ENCODE measurements around the gene PPCDC.

PPCDC gene

GRCh38 chr15:75036212-75036616, 12.8 kb downstream of the PPCDC start:
- H3K4me2 ChIP-seq (ENCODE audit: low read depth, low read length, poor library complexity, severe bottlenecking), result no peak overlapping the region
- peaks cover 10% of the 10 kb centered on the region; the same call in 1 of the 2 replicates for H3K79me2 ChIP-seq (ENCODE audit: insufficient read depth, low read length)
- H3K9me3 ChIP-seq (ENCODE audit: insufficient read depth, low read depth, low read length), result no peaks in the 10 kb centered on the region
- H3F3A ChIP-seq (ENCODE audit: low read depth), result no peaks in the 10 kb centered on the region
- H3K4me1 ChIP-seq (ENCODE audit: insufficient read depth, low read length, poor library complexity, severe bottlenecking), result peaks cover 43% of the 10 kb centered on the region
- TF ChIP-seq EZH2phosphoT487 (IDR thresholded peaks at IDR 0.05; ENCODE audit: borderline replicate concordance) (no peak), CTCF (conservative IDR thresholded peaks at IDR 0.05; ENCODE audit: low read length) (no peak)
- H3K9ac ChIP-seq (ENCODE audit: low read depth, low read length, poor library complexity, severe bottlenecking), result no peak overlapping the region
- H3K36me3 ChIP-seq (ENCODE audit: insufficient read depth, low read length), result no peaks in the 10 kb centered on the region
- H2AFZ ChIP-seq (ENCODE audit: low read length), result no peak overlapping the region
- no peaks in the 10 kb centered on the region for H3K27me3 ChIP-seq (ENCODE audit: insufficient read depth, low read length, poor library complexity, severe bottlenecking)
- no peak overlapping the region for H3K4me3 ChIP-seq (ENCODE audit: low read length, poor library complexity, severe bottlenecking)
- no peaks in the 10 kb centered on the region for H4K20me1 ChIP-seq (ENCODE audit: insufficient read depth, low read length, poor library complexity, severe bottlenecking)
- H3K9me2 ChIP-seq (replicated peaks; ENCODE audit: low read depth, low read length), result no peaks in the 10 kb centered on the region

DNA sequence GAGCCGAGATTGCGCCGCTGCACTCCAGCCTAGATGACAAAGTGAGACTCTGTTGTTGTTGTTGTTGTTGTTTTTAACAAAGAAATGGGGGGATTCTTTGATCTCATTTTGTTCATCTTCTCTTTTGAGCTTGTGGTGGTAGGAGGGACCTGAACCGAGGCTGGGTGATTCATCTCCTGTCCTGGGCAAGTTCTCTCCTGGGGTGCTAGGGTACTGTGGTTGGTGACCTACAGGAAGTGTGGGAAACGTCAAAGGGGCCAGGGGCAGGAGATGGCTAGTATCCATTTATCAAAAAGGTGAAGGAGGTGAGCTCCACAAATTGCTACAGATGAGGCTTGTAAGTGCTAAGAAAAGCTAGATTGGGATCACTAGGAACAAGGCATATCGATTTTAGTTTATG, 14.3 kb downstream of the PPCDC start:
- Histone ChIP-seq H3K9me2 (replicated peaks; ENCODE audit: low read depth, low read length) (no peaks in the 10 kb centered on the region), H3K9ac (ENCODE audit: low read depth, low read length, poor library complexity, severe bottlenecking) (peak overlapping the region; percentile 44), H4K20me1 (ENCODE audit: insufficient read depth, low read length, poor library complexity, severe bottlenecking) (no peaks in the 10 kb centered on the region), H3F3A (ENCODE audit: low read depth) (no peaks in the 10 kb centered on the region), H3K27me3 (ENCODE audit: insufficient read depth, low read length, poor library complexity, severe bottlenecking) (no peaks in the 10 kb centered on the region), H3K9me3 (ENCODE audit: insufficient read depth, low read depth, low read length) (no peaks in the 10 kb centered on the region), H2AFZ (ENCODE audit: low read length) (no peak overlapping the region), H3K4me2 (ENCODE audit: low read depth, low read length, poor library complexity, severe bottlenecking) (peak overlapping the region; percentile 53), H3K36me3 (ENCODE audit: insufficient read depth, low read length) (no peaks in the 10 kb centered on the region), H3K79me2 (ENCODE audit: insufficient read depth, low read length) (peaks cover 10% of the 10 kb centered on the region; the same call in 1 of the 2 replicates), H3K4me1 (ENCODE audit: insufficient read depth, low read length, poor library complexity, severe bottlenecking) (peaks cover 49% of the 10 kb centered on the region), H3K4me3 (ENCODE audit: low read length, poor library complexity, severe bottlenecking) (peak overlapping the region; percentile 30)
- TF ChIP-seq CTCF (conservative IDR thresholded peaks at IDR 0.05; ENCODE audit: low read length), result no peak
- no peak for TF ChIP-seq EZH2phosphoT487 (IDR thresholded peaks at IDR 0.05; ENCODE audit: borderline replicate concordance)

DNA sequence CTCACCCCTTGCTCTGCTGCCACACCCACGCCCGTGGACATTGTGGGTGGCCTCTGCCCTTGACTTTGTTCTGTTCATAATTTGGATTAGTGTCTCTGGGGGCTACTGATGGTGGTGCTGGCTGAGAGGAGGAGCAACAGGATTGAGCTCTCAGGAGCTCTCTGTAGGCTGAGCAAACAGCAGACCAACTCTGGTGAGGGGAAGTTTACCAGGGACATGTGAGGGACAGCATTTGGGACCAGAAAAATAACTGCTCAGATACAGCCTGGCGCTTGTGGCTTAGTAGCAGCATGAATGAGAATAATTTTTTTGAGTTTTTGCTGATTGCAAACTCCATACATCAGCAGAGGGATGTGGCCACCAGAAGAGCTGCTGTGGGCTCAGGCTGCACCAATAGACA, 14.8 kb downstream of the PPCDC start:
- peaks cover 52% of the 10 kb centered on the region for H3K4me1 ChIP-seq (ENCODE audit: insufficient read depth, low read length, poor library complexity, severe bottlenecking)
- H3K9ac ChIP-seq (ENCODE audit: low read depth, low read length, poor library complexity, severe bottlenecking), result peak overlapping the region; percentile 44
- H3K27me3 ChIP-seq (ENCODE audit: insufficient read depth, low read length, poor library complexity, severe bottlenecking), result no peaks in the 10 kb centered on the region
- peak overlapping the region; percentile 53 for H3K4me2 ChIP-seq (ENCODE audit: low read depth, low read length, poor library complexity, severe bottlenecking)
- peak overlapping the region; percentile 30 for H3K4me3 ChIP-seq (ENCODE audit: low read length, poor library complexity, severe bottlenecking)
- no peaks in the 10 kb centered on the region for H3K9me2 ChIP-seq (replicated peaks; ENCODE audit: low read depth, low read length)
- 0 out of 2 replicates have a peak, but pooled peaks cover 3% of the 10 kb centered on the region for H3F3A ChIP-seq (ENCODE audit: low read depth)
- H2AFZ ChIP-seq (ENCODE audit: low read length), result no peak overlapping the region
- H3K36me3 ChIP-seq (ENCODE audit: insufficient read depth, low read length), result no peaks in the 10 kb centered on the region
- no peak for TF ChIP-seq CTCF (conservative IDR thresholded peaks at IDR 0.05; ENCODE audit: low read length)
- no peaks in the 10 kb centered on the region for H4K20me1 ChIP-seq (ENCODE audit: insufficient read depth, low read length, poor library complexity, severe bottlenecking)
- H3K79me2 ChIP-seq (ENCODE audit: insufficient read depth, low read length), result peaks cover 10% of the 10 kb centered on the region; the same call in 1 of the 2 replicates
- H3K9me3 ChIP-seq (ENCODE audit: insufficient read depth, low read depth, low read length), result no peaks in the 10 kb centered on the region
